ENCODE results near the gene FUT8. TPM values are rescaled to one million over a fixed set of nuclear protein-coding genes. Genes with fewer than 3 reads are reported as not detected.

Gene FUT8
- total RNA-seq, 1 experiment from 2014 or later, result 129 TPM

GRCh38 chr14:65429757-65430156, 17.2 kb downstream of the FUT8 start:
- Mint-ChIP-seq H3K27ac (ENCODE audit: unreplicated experiment) (no peak overlapping the region), H3K4me1 (ENCODE audit: low read depth, unreplicated experiment) (peaks cover 57% of the 10 kb centered on the region), H3K4me3 (ENCODE audit: low read depth, unreplicated experiment) (no peak overlapping the region), H3K27me3 (ENCODE audit: unreplicated experiment) (no peaks in the 10 kb centered on the region), H3K9me3 (ENCODE audit: low read depth, unreplicated experiment) (no peaks in the 10 kb centered on the region), H3K36me3 (ENCODE audit: insufficient read depth, unreplicated experiment) (peaks cover 5% of the 10 kb centered on the region)
- no peak for DNase-seq
- TF ChIP-seq CTCF (IDR thresholded peaks at IDR 0.05; ENCODE audit: unreplicated experiment), result no peak
- intact Hi-C loops (cut with micrococcal nuclease; ENCODE audit: unreplicated experiment), result no loop called here
- no TSS peak for BruUV-seq (replicated peaks)
- CTCF ChIA-PET, result interaction anchor here (0.6 kb wide), 1 partner anchor 924 kb away, joined by 4 read pairs; no protein-coding TSS in a partner anchor

- peaks cover 51% of the 10 kb centered on the region for H3K4me1 Mint-ChIP-seq (ENCODE audit: low read depth, unreplicated experiment)
- H3K36me3 Mint-ChIP-seq (ENCODE audit: insufficient read depth, unreplicated experiment), result peaks cover 5% of the 10 kb centered on the region
- intact Hi-C loops (cut with micrococcal nuclease; ENCODE audit: unreplicated experiment), result no loop called here
- H3K9me3 Mint-ChIP-seq (ENCODE audit: low read depth, unreplicated experiment), result no peaks in the 10 kb centered on the region
- no peak for DNase-seq
- TF ChIP-seq CTCF (IDR thresholded peaks at IDR 0.05; ENCODE audit: unreplicated experiment), result no peak
- H3K27ac Mint-ChIP-seq (ENCODE audit: unreplicated experiment), result peak overlapping the region; percentile 20
- no peaks in the 10 kb centered on the region for H3K27me3 Mint-ChIP-seq (ENCODE audit: unreplicated experiment)
- no TSS peak for BruUV-seq (replicated peaks)
- CTCF ChIA-PET, result no interaction called here
- H3K4me3 Mint-ChIP-seq (ENCODE audit: low read depth, unreplicated experiment), result no peak overlapping the region
Measured at GRCh38 chr14:65431245-65431644, 18.7 kb downstream of the FUT8 start.

GRCh38 chr14:65431951-65432350, 19.4 kb downstream of the FUT8 start:
- CTCF ChIA-PET, result no interaction called here
- BruUV-seq (replicated peaks), result no TSS peak
- DNase-seq, result no peak

DNA sequence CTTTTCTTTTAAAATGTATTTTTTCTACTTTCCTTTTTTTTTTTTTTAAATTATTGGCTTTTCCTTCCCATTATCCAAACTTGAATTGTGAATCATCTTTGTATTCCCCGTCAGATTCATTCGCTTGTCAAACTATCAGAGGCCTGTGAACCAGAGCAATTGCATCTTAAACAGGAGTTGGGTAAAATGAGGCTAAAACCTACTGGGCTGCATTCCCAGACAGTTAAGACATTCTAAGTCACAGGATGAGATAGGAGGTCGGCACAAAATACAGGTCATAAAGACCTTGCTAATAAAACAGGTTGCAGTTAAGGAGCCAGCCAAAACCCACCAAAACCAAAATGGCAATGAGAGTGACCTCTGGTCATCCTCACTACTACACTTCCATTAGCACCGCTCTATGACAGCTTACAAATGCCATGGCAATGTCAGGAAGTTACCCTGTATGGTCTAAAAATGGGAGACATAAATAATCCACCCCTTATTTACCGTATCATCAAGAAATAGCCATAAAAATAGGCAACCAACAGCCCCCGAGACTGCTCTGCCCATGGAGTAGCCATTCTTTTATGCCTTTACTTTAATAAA, 19.9 kb downstream of the FUT8 start:
- Mint-ChIP-seq H3K9me3 (ENCODE audit: low read depth, unreplicated experiment) (no peaks in the 10 kb centered on the region), H3K4me1 (ENCODE audit: low read depth, unreplicated experiment) (peaks cover 53% of the 10 kb centered on the region), H3K36me3 (ENCODE audit: insufficient read depth, unreplicated experiment) (peaks cover 7% of the 10 kb centered on the region), H3K4me3 (ENCODE audit: low read depth, unreplicated experiment) (no peak overlapping the region), H3K27me3 (ENCODE audit: unreplicated experiment) (no peaks in the 10 kb centered on the region), H3K27ac (ENCODE audit: unreplicated experiment) (no peak overlapping the region)
- intact Hi-C loops (cut with micrococcal nuclease; ENCODE audit: unreplicated experiment), result no loop called here
- BruUV-seq (replicated peaks), result no TSS peak
- no peak for DNase-seq
- CTCF ChIA-PET, result no interaction called here
- TF ChIP-seq CTCF (IDR thresholded peaks at IDR 0.05; ENCODE audit: unreplicated experiment), result no peak

More at GRCh38 chr14:65431951-65432350, 19.4 kb downstream of the FUT8 start:
- no peak overlapping the region for H3K27ac Mint-ChIP-seq (ENCODE audit: unreplicated experiment)
- no peaks in the 10 kb centered on the region for H3K9me3 Mint-ChIP-seq (ENCODE audit: low read depth, unreplicated experiment)
- no peak for TF ChIP-seq CTCF (IDR thresholded peaks at IDR 0.05; ENCODE audit: unreplicated experiment)
- H3K36me3 Mint-ChIP-seq (ENCODE audit: insufficient read depth, unreplicated experiment), result peaks cover 5% of the 10 kb centered on the region
- peaks cover 50% of the 10 kb centered on the region for H3K4me1 Mint-ChIP-seq (ENCODE audit: low read depth, unreplicated experiment)
- H3K4me3 Mint-ChIP-seq (ENCODE audit: low read depth, unreplicated experiment), result no peak overlapping the region
- no peaks in the 10 kb centered on the region for H3K27me3 Mint-ChIP-seq (ENCODE audit: unreplicated experiment)
- intact Hi-C loops (cut with micrococcal nuclease; ENCODE audit: unreplicated experiment), result no loop called here

All from Calu3 (cell line).